ENCODE measurements around the gene POLR3G.

Gene POLR3G

GRCh38 chr5:90554358-90555006 lies 79.8 kb downstream of the POLR3G start:
- DNase-seq: no peak

- DNase-seq: no peak
Measured at GRCh38 chr5:90555666-90556065, 81.0 kb downstream of the POLR3G start.

GRCh38 chr5:90557391-90557790 lies 82.7 kb downstream of the POLR3G start:
- no peak for DNase-seq

- no peak for DNase-seq
Measured at GRCh38 chr5:90557871-90558270, 83.2 kb downstream of the POLR3G start.

- DNase-seq: no peak
Measured at GRCh38 chr5:90558344-90559192, 83.9 kb downstream of the POLR3G start, which contains the start of gene ADGRV1. Gene ADGRV1 (plus strand): TSS chr5:90558797. CDS start chr5:90558896, 99 bp downstream.

- no peak for DNase-seq
Measured at GRCh38 chr5:90560771-90561170, 86.1 kb downstream of the POLR3G start.

GRCh38 chr5:90561766-90562165 lies 87.1 kb downstream of the POLR3G start:
- DNase-seq: no peak

- no peak for DNase-seq
Measured at GRCh38 chr5:90562341-90562740, 87.7 kb downstream of the POLR3G start.

GRCh38 chr5:90563108-90563507 lies 88.4 kb downstream of the POLR3G start:
- no peak for DNase-seq

Data from activated effector memory CD4-positive, alpha-beta T cell treated with anti-CD3 and anti-CD28 coated beads, Interleukin-2, amount 50 U/mL, for 16 hours (primary cell).